Coronary artery (tissue), 2 donors: Measurements from ENCODE around the gene DHFR.

ENCODE experiments used
- DNase-seq: peaks from one replicate; pipeline ENCODE4 v3.0.0-alpha.2; 2017; ENCODE audit warnings: low spot score
- H3K27ac ChIP-seq, 2 donors: fragments of 200-600 bp; sonication (generic); one replicate each; pipeline ENCODE4 v1.5.1; 2016 to 2019
- H3K4me3 ChIP-seq: fragments of 200-600 bp; sonication (generic); 2 replicates; pipeline ENCODE4 v1.5.1; 2016; ENCODE audit warnings: mild to moderate bottlenecking, moderate library complexity
- CTCF ChIP-seq: fragments of 200-600 bp; sonication (generic); IDR thresholded peaks from one replicate; pipeline ENCODE4 v1.5.1; 2019; ENCODE audit warnings: antibody characterized with exemption

Gene DHFR

GRCh38 chr5:80632700-80633099 is 22.1 kb downstream of the DHFR start:
- DNase-seq, result no peak
- no peak overlapping the region for H3K4me3 ChIP-seq
- TF ChIP-seq CTCF, result no peak
- H3K27ac ChIP-seq, result no peak overlapping the region

GRCh38 chr5:80631278-80632259 is 23.2 kb downstream of the DHFR start:
- no peak for DNase-seq
- TF ChIP-seq CTCF, result no peak
- no peak overlapping the region for H3K4me3 ChIP-seq
- H3K27ac ChIP-seq, result no peak overlapping the region

DNA sequence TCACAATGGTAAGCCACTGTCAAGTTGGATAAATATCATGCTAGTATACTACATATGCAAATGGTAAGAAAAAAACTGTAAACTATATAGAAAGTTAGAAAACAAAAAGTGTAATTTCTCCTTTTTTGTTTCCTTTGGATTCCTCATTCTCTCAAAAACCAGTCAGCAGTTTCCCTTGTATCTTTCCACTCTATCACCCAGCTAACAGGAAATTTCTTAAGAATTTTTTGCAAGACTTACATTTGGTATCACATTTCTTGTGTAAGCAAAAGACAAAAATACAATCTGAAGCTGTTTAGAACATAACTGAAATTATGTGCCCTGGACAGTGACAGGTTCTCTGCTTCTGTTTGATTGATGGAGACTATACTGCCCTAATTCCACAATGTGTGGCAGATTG is 25.5 kb downstream of the DHFR start:
- TF ChIP-seq CTCF, result no peak
- Histone ChIP-seq H3K27ac (no peak overlapping the region), H3K4me3 (no peak overlapping the region)
- DNase-seq, result no peak

GRCh38 chr5:80625230-80625629 is 29.6 kb downstream of the DHFR start:
- Histone ChIP-seq H3K4me3 (no peak overlapping the region), H3K27ac (no peak overlapping the region)
- no peak for DNase-seq
- no peak for TF ChIP-seq CTCF

DNA sequence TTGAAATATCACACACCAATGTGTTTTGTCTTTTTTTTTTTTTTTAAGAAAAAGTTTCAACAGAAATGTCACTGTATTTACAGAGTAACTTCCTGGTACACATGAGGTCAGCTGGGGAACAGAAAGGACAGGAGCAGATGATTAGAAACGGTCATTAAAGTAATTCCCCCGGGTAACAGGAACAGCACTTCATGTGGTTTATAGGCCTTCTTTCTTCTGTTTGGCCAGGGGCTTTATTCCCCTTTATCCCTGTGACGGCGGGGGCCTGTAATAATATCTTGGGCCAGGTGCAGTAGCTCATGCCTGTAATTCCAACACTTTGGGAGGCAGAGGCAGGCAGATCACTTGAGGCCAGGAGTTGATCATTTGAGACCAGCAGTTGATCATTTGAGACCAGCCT is 30.8 kb downstream of the DHFR start:
- Histone ChIP-seq H3K4me3 (no peak overlapping the region), H3K27ac (no peak overlapping the region)
- DNase-seq, result no peak
- TF ChIP-seq CTCF, result no peak

DNA sequence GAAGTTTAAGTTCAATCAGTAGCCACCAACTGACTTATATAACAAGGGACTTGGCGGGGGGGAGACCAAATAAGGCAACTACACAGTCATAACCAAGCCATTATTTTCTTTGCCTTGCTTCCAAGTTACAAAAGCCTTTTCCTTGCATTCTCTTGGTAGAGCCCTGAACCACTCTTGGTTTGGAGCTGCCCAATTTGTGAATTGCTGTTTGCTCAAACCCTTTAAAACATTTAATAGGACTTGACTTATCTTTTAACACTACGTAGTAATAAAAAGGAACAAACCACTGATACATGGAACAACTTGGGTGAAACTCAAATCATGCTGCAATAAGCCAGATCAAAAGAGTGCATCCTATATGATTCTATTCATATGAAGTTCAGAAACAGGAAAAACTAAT is 32.0 kb downstream of the DHFR start:
- no peak overlapping the region for H3K4me3 ChIP-seq
- no peak overlapping the region for H3K27ac ChIP-seq
- TF ChIP-seq CTCF, result no peak
- DNase-seq, result no peak

GRCh38 chr5:80620211-80620610 is 34.6 kb downstream of the DHFR start:
- Histone ChIP-seq H3K27ac (no peak overlapping the region), H3K4me3 (no peak overlapping the region)
- no peak for TF ChIP-seq CTCF
- no peak for DNase-seq
